Stimulated activated naive CD8-positive, alpha-beta T cell treated with anti-CD3 and anti-CD28 coated beads, Interleukin-15, Interleukin-2, amounts not matched to agents 100 ng/mL and 50 ng/mL, for 24 hours (primary cell): ENCODE results near the gene ENGASE.

Source experiments
- H3K27ac Mint-ChIP-seq: one replicate; pipeline ENCODE4 v1.8.0; 2021; ENCODE audit warnings: mild to moderate bottlenecking, mixed read lengths
- H3K27me3 Mint-ChIP-seq: one replicate; pipeline ENCODE4 v1.8.0; 2021; ENCODE audit warnings: mixed read lengths
- H3K36me3 Mint-ChIP-seq: one replicate; pipeline ENCODE4 v1.8.0; 2021; ENCODE audit warnings: low read depth, mixed read lengths
- H3K4me1 Mint-ChIP-seq: one replicate; pipeline ENCODE4 v1.8.0; 2021; ENCODE audit warnings: low read depth, mixed read lengths
- H3K4me3 Mint-ChIP-seq: one replicate; pipeline ENCODE4 v1.8.0; 2021; ENCODE audit warnings: mild to moderate bottlenecking, mixed read lengths
- H3K9me3 Mint-ChIP-seq: one replicate; pipeline ENCODE4 v1.8.0; 2021; ENCODE audit warnings: mixed read lengths

ENGASE gene

DNA sequence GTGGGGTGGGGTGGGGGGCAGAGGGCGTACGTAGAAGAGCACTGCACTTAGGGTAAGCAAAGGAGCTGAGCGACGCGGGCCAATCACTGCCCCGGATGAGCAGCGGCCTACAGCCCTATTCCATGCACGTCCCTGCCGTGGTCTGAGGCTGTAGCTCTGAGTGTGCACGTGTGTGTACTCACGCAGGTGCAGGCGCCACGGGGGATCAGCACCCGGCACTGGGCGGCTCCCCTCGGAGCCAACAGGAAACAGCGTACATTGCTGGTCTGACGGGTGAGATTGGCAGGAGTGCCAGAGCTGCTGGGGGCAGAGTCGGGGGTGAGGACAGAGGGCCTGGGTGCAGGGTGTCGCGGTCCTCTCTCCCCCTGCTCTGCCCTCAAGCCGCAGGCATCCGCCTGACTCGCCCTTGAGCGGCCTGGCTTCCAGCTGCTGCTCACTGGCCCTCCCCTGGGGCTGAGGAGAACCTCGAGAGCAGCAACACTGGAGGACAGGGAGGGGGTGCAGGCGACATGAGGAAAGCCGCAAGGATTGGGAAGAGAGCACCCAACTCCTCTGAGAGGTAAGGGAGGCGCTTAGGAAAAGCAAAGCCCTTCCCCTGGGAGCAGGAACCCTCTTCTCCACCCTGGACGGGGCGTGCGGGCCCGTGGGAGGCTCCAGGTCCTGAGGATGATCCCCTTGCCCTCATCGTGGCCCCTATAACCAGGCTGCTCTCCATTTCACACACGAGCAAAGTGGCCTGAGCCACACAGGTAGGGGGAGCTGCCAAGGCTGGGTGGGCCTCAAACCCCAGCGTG lies 57.8 kb downstream of the ENGASE start:
- peaks cover 4% of the 10 kb centered on the region for H3K27me3 Mint-ChIP-seq
- H3K9me3 Mint-ChIP-seq, result no peaks in the 10 kb centered on the region
- no peaks in the 10 kb centered on the region for H3K36me3 Mint-ChIP-seq
- H3K27ac Mint-ChIP-seq, result no peak overlapping the region
- no peak overlapping the region for H3K4me3 Mint-ChIP-seq
- no peaks in the 10 kb centered on the region for H3K4me1 Mint-ChIP-seq

DNA sequence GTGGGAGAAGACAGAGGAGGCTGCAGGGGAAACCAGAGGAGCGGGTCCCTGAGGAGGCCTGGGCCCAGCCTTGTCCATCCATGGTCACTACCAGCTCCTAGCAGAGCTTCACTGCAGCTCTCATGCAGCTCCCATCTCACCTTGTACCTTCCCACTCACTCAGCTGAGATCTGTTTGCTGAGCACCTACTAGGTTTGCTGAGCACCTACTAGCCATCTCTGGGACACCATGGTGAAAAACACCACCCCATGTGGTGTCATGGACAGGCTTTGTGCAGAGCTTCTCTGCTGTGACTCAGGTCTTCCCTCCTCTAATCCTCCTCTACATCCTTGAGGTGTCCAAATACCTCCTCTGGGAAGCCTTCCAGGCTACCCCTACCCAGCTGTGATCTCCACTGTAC lies 58.6 kb downstream of the ENGASE start:
- no peak overlapping the region for H3K4me3 Mint-ChIP-seq
- H3K9me3 Mint-ChIP-seq, result no peaks in the 10 kb centered on the region
- H3K27me3 Mint-ChIP-seq, result peaks cover 7% of the 10 kb centered on the region
- H3K4me1 Mint-ChIP-seq, result no peaks in the 10 kb centered on the region
- no peaks in the 10 kb centered on the region for H3K36me3 Mint-ChIP-seq
- no peak overlapping the region for H3K27ac Mint-ChIP-seq

DNA sequence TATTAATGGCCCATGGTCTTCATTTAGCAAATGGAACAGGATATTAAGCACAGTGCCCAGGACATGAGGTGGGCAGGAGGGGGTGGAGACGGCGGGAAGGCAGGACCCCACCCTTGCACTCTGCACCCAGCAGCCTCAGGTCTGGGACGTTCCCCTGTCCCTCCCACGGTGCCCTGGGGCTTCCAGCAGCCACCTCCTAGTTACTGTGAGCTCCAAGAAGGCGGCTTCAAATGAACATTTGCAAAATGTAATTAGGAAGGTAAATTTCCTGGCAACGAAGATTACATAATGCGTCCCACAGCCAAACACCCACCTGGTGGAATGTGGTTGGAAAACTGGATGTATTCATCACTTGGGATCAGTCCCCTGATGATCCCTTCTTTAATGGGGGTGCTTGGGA lies 59.4 kb downstream of the ENGASE start:
- no peaks in the 10 kb centered on the region for H3K36me3 Mint-ChIP-seq
- no peak overlapping the region for H3K27ac Mint-ChIP-seq
- no peaks in the 10 kb centered on the region for H3K4me1 Mint-ChIP-seq
- peaks cover 8% of the 10 kb centered on the region for H3K9me3 Mint-ChIP-seq
- peaks cover 7% of the 10 kb centered on the region for H3K27me3 Mint-ChIP-seq
- no peak overlapping the region for H3K4me3 Mint-ChIP-seq

GRCh38 chr17:79135011-79135410 lies 60.4 kb downstream of the ENGASE start:
- Mint-ChIP-seq H3K4me1 (no peaks in the 10 kb centered on the region), H3K36me3 (no peaks in the 10 kb centered on the region), H3K27ac (no peak overlapping the region), H3K4me3 (no peak overlapping the region), H3K27me3 (peaks cover 7% of the 10 kb centered on the region), H3K9me3 (peaks cover 8% of the 10 kb centered on the region)

- no peaks in the 10 kb centered on the region for H3K4me1 Mint-ChIP-seq
- peaks cover 8% of the 10 kb centered on the region for H3K9me3 Mint-ChIP-seq
- H3K4me3 Mint-ChIP-seq, result no peak overlapping the region
- peaks cover 7% of the 10 kb centered on the region for H3K27me3 Mint-ChIP-seq
- no peak overlapping the region for H3K27ac Mint-ChIP-seq
- no peaks in the 10 kb centered on the region for H3K36me3 Mint-ChIP-seq
These were observed 61.2 kb downstream of the ENGASE start for GRCh38 chr17:79135628-79136405.
